Fibroblast of lung (primary cell): ENCODE measurements around the gene HHIPL2. TPM values are rescaled to one million over a fixed set of nuclear protein-coding genes. Genes with fewer than 3 reads are reported as not detected.
"Not testable (repeated sequence)": the region's sequence is repeated elsewhere in the genome, so short reads cannot be mapped to it uniquely, and the experiment has no call there.

Experiments
- DNase-seq, 2 donors: peaks; one replicate each; pipeline versions ENCODE4 v3.0.0 to v3.0.0-alpha.2; 2010; ENCODE audit warnings: low read depth in 2 of 2
- H2AFZ ChIP-seq: 2 replicates; pipeline ENCODE4 v1.5.1; 2012; ENCODE audit warnings: low read length, control low read depth, inconsistent platforms
- H3K27ac ChIP-seq: 2 replicates; pipeline ENCODE4 v1.5.1; 2011; ENCODE audit warnings: low read length, control low read depth; ENCODE audit not compliant: insufficient read depth
- H3K27me3 ChIP-seq: 2 replicates; pipeline ENCODE4 v1.5.1; 2011; ENCODE audit warnings: mild to moderate bottlenecking, low read length; ENCODE audit not compliant: control insufficient read depth, insufficient read depth
- H3K36me3 ChIP-seq: 2 replicates; pipeline ENCODE4 v1.5.1; 2011; ENCODE audit warnings: low read length; ENCODE audit not compliant: control insufficient read depth, insufficient read depth
- H3K4me1 ChIP-seq: 2 replicates; pipeline ENCODE4 v1.5.1; 2011; ENCODE audit warnings: low read length; ENCODE audit not compliant: control insufficient read depth, insufficient read depth; ENCODE audit errors: extremely low read depth
- H3K4me2 ChIP-seq: 2 replicates; pipeline ENCODE4 v1.5.1; 2011; ENCODE audit warnings: low read length, control low read depth; ENCODE audit not compliant: insufficient read depth; ENCODE audit errors: extremely low read depth
- H3K4me3 ChIP-seq, 4 experiments: fragments of 200-600 bp in 1 of 4; sonication (generic) in 1 of 4; replicated peaks in 1 of 4; 2 replicates each; pipeline ENCODE4 v1.5.1; 2011 to 2016; ENCODE audit warnings: low read length in 4 of 4, low read depth in 3 of 4, mild to moderate bottlenecking in 3 of 4, control low read depth in 2 of 4, inconsistent platforms in 1 of 4, mixed read lengths in 1 of 4; ENCODE audit not compliant: insufficient read depth in 1 of 4; ENCODE audit errors: control extremely low read depth in 1 of 4
- H3K79me2 ChIP-seq: 2 replicates; pipeline ENCODE4 v1.5.1; 2012; ENCODE audit warnings: mild to moderate bottlenecking, low read length, inconsistent platforms; ENCODE audit not compliant: control insufficient read depth, insufficient read depth
- H3K9ac ChIP-seq: 2 replicates; pipeline ENCODE4 v1.5.1; 2011; ENCODE audit warnings: mild to moderate bottlenecking, low read length, control low read depth; ENCODE audit not compliant: insufficient read depth
- H3K9me3 ChIP-seq: 2 replicates; pipeline ENCODE4 v1.5.1; 2012; ENCODE audit warnings: low read depth, low read length; ENCODE audit not compliant: control insufficient read depth, insufficient read depth
- H4K20me1 ChIP-seq: 2 replicates; pipeline ENCODE4 v1.5.1; 2011; ENCODE audit warnings: low read length; ENCODE audit not compliant: control insufficient read depth, insufficient read depth; ENCODE audit errors: extremely low read depth
- polyA plus RNA-seq, 2 donors: library from polyadenylated mRNA; depleted of rRNA in 1 of 2; stranded (reverse) in 1 of 2; unstranded in 1 of 2; fragments of >200 nt; gene quantifications; 2 replicates each; pipeline ENCODE4 v1.2.1, GENCODE V29; 2011 to 2012; ENCODE audit warnings: missing spikeins in 1 of 2
- total RNA-seq: library from RNA; depleted of rRNA; stranded (reverse); fragments of >200 nt; gene quantifications from 2 replicates; pipeline ENCODE4 v1.2.1, GENCODE V29; 2014

Gene HHIPL2
- total and polyA plus RNA-seq, 2 donors (not counting 1 experiment from before 2014, with no cell fraction given), result 0.14 to 0.33 TPM

DNA sequence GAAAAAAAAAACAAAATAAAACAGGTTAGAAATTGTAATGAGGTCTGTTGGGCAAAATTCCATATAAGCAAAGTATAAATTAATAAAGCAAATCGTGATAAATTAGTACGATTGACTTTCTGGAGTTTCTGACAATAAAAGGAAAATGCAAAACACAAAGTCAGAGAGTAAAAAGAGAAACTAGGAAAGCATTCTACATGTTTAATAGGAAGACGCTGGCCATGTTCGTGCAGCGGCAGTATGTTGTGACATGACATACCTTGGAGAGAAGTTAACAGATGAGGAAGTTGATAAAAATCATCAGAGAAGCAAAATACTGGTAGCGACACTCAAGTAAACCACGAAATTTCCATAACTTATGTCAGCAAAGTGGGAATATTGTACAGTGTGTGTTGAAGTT, 68.3 kb downstream of the HHIPL2 start:
- DNase-seq, H3K27me3 ChIP-seq: not testable (repeated sequence)

DNA sequence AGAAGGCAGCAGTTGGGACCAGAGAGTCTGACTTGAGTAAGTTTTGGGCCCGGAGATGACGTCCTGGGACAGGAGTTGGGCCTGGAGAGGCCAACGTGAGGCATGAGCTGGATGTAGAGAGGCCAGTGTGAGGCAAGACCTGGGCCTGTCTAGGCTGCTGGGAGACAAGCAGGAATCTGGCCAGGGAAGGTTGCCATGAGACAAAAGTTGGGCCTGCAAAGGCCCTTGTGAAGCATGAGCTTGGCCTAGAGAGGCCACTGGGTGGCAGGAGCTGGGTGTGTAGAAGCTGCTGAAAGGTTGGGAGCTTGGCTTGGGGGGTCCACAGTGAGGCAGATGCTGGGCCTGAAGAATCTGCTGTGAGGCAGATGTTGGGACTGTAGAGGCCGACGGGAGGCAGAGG, 71.5 kb downstream of the HHIPL2 start:
- H3K9ac ChIP-seq, H3K79me2 ChIP-seq, H2AFZ ChIP-seq, H3K4me3 ChIP-seq, H3K4me1 ChIP-seq, H4K20me1 ChIP-seq, H3K27me3 ChIP-seq, H3K4me2 ChIP-seq, H3K27ac ChIP-seq, DNase-seq, H3K36me3 ChIP-seq, H3K9me3 ChIP-seq: not testable (repeated sequence)

More for the DNA sequence above, 68.3 kb downstream of the HHIPL2 start:
- not testable (repeated sequence) for H3K4me3 ChIP-seq, H3K9ac ChIP-seq, H3K4me1 ChIP-seq, H2AFZ ChIP-seq, H3K27ac ChIP-seq, H3K36me3 ChIP-seq, H4K20me1 ChIP-seq, H3K4me2 ChIP-seq, H3K9me3 ChIP-seq, H3K79me2 ChIP-seq

DNA sequence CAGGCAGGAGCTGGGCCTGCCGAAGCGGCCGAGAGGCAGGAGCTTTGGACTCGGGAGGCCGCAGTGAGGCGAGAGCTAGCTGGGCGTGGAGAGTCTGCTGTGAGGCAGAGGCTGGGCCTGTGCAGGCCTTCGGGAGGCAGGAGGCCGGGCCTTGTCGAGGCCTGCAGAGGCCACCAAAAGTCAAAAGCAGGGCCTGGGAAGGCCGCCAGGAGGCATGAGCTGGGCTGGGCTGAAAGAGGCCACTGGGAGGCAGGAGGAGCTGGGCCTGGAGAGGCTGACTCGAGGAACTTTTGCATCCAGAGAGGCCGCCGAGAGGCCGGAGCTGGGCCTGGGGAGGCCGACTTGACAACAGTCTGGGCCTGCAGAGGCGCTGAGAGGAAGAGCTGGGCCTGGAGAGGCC, 74.2 kb downstream of the HHIPL2 start:
- H3K9me3 ChIP-seq, H3K27me3 ChIP-seq, H3K4me1 ChIP-seq, DNase-seq, H4K20me1 ChIP-seq, H3K79me2 ChIP-seq, H3K9ac ChIP-seq, H3K4me2 ChIP-seq, H2AFZ ChIP-seq, H3K27ac ChIP-seq, H3K4me3 ChIP-seq, H3K36me3 ChIP-seq: not testable (repeated sequence)

DNA sequence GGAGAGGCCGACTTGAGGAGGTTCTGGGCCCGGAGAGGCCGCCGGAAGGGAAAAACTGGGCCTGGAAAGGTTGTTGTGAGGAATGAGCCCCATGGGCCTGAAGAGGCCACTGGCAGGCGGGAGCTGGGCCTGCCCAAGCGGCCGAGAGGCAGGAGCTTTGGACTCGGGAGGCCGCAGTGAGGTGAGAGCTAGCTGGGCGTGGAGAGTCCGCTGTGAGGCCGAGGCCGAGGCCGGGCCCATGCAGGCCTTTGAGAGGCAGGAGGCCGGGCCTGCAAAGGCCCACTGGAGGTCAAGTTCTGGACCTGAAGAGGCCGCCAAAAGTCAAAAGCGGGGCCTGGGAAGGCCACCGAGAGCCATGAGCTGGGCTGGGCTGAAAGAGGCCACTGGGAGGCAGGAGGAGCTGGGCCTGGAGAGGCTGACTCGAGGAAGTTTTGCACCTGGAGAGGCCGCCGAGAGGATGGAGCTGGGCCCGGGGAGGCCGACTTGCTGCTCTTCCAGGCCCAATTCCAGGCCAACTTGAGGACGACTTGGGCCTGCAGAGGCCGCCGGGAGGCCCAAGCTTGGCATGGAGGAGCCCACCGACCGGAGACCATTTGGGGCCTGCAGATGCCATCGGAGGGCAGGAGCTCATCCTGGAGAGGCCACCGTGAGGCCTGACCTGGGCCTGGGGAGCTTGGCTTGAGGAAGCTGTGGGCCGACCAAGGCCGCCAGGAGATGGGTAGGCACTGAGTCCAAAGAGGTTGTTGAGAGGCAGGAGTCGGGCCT, 74.9 kb downstream of the HHIPL2 start:
- H3K36me3 ChIP-seq, H3K27ac ChIP-seq, H3K9me3 ChIP-seq, H3K4me2 ChIP-seq, DNase-seq, H3K9ac ChIP-seq, H3K79me2 ChIP-seq, H3K27me3 ChIP-seq, H4K20me1 ChIP-seq, H3K4me1 ChIP-seq, H2AFZ ChIP-seq, H3K4me3 ChIP-seq: not testable (repeated sequence)

Other genes with a start within 250 kb of the HHIPL2 start
- 14.9 and 15.2 TPM in 2 replicates for gene TAF1A, start 41.8 kb upstream of the HHIPL2 start, total RNA-seq
- gene TAF1A, start 41.8 kb upstream of the HHIPL2 start, polyA plus RNA-seq, result 7.1 and 7.2 TPM in 2 replicates
- gene MIA3, start 70.0 kb upstream of the HHIPL2 start, total RNA-seq, result 53.2 and 68.0 TPM in 2 replicates
- gene MIA3, start 70.0 kb upstream of the HHIPL2 start, polyA plus RNA-seq, result 34.3 and 46.7 TPM in 2 replicates
- 50.8 and 67.9 TPM in 2 replicates for gene AIDA, start 164.4 kb upstream of the HHIPL2 start, total RNA-seq
- 106 and 153 TPM in 2 replicates for gene AIDA, start 164.4 kb upstream of the HHIPL2 start, polyA plus RNA-seq
- gene BROX, start 164.5 kb upstream of the HHIPL2 start, total RNA-seq, result 52.6 and 60.6 TPM in 2 replicates
- 11.3 and 12.1 TPM in 2 replicates for gene BROX, start 164.5 kb upstream of the HHIPL2 start, polyA plus RNA-seq
- gene FAM177B, start 189.1 kb upstream of the HHIPL2 start, total RNA-seq, result not detected in 2 replicates
- 0.06 TPM in 1 of 2 replicates, not detected in the other for gene FAM177B, start 189.1 kb upstream of the HHIPL2 start, polyA plus RNA-seq